OCI-LY1 (cell line): ENCODE results near the gene SH3YL1.

Source experiments
- H2AFZ ChIP-seq: fragments of 200-600 bp; sonication (generic), shearing (Covaris generic); 2 replicates; pipeline ENCODE4 v1.6.0; 2014; ENCODE audit warnings: antibody characterized with exemption, mild to moderate bottlenecking, low read length
- H3F3A ChIP-seq: fragments of 200-600 bp; sonication (generic), shearing (Covaris generic); 2 replicates; pipeline ENCODE4 v1.6.0; 2014; ENCODE audit warnings: mild to moderate bottlenecking, antibody characterized with exemption, low read length, moderate library complexity; ENCODE audit not compliant: insufficient read depth
- H3K27ac ChIP-seq: fragments of 200-600 bp; sonication (generic); 2 replicates; pipeline ENCODE4 v1.5.1; 2014; ENCODE audit warnings: low read length, mixed run types, mild to moderate bottlenecking, low read depth; ENCODE audit not compliant: poor library complexity, severe bottlenecking
- H3K27me3 ChIP-seq: fragments of 200-600 bp; sonication (generic); 2 replicates; pipeline ENCODE4 v1.6.0; 2014; ENCODE audit warnings: antibody characterized with exemption, mild to moderate bottlenecking, low read length, moderate library complexity; ENCODE audit not compliant: insufficient read depth
- H3K36me3 ChIP-seq: fragments of 200-600 bp; sonication (generic); 2 replicates; pipeline ENCODE4 v1.6.1; 2014; ENCODE audit warnings: mild to moderate bottlenecking, antibody characterized with exemption, low read length, moderate library complexity, mixed read lengths; ENCODE audit not compliant: insufficient read depth
- H3K4me1 ChIP-seq: fragments of 200-600 bp; sonication (generic); 2 replicates; pipeline ENCODE4 v1.5.1; 2014; ENCODE audit warnings: mild to moderate bottlenecking, low read length, moderate library complexity; ENCODE audit not compliant: insufficient read depth, severe bottlenecking
- H3K4me2 ChIP-seq: fragments of 200-600 bp; sonication (generic), shearing (Covaris generic); 2 replicates; pipeline ENCODE4 v1.6.1; 2014; ENCODE audit warnings: low read length
- H3K4me3 ChIP-seq: fragments of 200-600 bp; sonication (generic); 2 replicates; pipeline ENCODE4 v1.5.1; 2014; ENCODE audit warnings: low read length, low read depth, mild to moderate bottlenecking, mixed read lengths; ENCODE audit not compliant: poor library complexity, severe bottlenecking
- H3K79me2 ChIP-seq: fragments of 200-600 bp; shearing (Covaris generic); 2 replicates; pipeline ENCODE4 v1.6.1; 2016; ENCODE audit warnings: mixed run types, low read length, mixed read lengths; ENCODE audit not compliant: insufficient read depth
- H3K9ac ChIP-seq: fragments of 200-600 bp; sonication (generic), shearing (Covaris generic); 2 replicates; pipeline ENCODE4 v1.6.1; 2014; ENCODE audit warnings: mild to moderate bottlenecking, low read length, mixed read lengths
- H3K9me2 ChIP-seq: fragments of 200-600 bp; sonication (generic), shearing (Covaris generic); 2 replicates; pipeline ENCODE4 v1.6.1; 2014; ENCODE audit warnings: low read depth, mild to moderate bottlenecking, low read length, mixed read lengths
- H3K9me3 ChIP-seq: fragments of 200-600 bp; shearing (Covaris generic); 2 replicates; pipeline ENCODE4 v1.6.1; 2014; ENCODE audit warnings: low read length, mixed read lengths
- H4K20me1 ChIP-seq: fragments of 200-600 bp; sonication (generic), shearing (Covaris generic); 2 replicates; pipeline ENCODE4 v1.6.0; 2016; ENCODE audit warnings: mild to moderate bottlenecking, low read length; ENCODE audit not compliant: insufficient read depth
- EZH2 ChIP-seq: fragments of 200-600 bp; sonication (generic), shearing (Covaris generic); IDR thresholded peaks from 2 replicates; pipeline ENCODE4 v1.8.0; 2017; ENCODE audit warnings: borderline replicate concordance, mixed run types, mild to moderate bottlenecking, antibody characterized with exemption, low read length, moderate library complexity, mixed read lengths
- TF ChIP-seq, protein P1 (sequence below): fragments of 200-600 bp; sonication (generic), shearing (Covaris generic); IDR thresholded peaks from 2 replicates; pipeline ENCODE4 v1.5.1; 2017; ENCODE audit warnings: mild to moderate bottlenecking, antibody characterized with exemption, low read length, moderate library complexity, mixed read lengths

Gene SH3YL1

GRCh38 chr2:282371-283263, 18.8 kb upstream of the SH3YL1 start:
- H3K27me3 ChIP-seq: no peaks in the 10 kb centered on the region
- peaks cover 49% of the 10 kb centered on the region for H3K36me3 ChIP-seq
- TF ChIP-seq EZH2: no peak
- TF ChIP-seq, protein P1, sequence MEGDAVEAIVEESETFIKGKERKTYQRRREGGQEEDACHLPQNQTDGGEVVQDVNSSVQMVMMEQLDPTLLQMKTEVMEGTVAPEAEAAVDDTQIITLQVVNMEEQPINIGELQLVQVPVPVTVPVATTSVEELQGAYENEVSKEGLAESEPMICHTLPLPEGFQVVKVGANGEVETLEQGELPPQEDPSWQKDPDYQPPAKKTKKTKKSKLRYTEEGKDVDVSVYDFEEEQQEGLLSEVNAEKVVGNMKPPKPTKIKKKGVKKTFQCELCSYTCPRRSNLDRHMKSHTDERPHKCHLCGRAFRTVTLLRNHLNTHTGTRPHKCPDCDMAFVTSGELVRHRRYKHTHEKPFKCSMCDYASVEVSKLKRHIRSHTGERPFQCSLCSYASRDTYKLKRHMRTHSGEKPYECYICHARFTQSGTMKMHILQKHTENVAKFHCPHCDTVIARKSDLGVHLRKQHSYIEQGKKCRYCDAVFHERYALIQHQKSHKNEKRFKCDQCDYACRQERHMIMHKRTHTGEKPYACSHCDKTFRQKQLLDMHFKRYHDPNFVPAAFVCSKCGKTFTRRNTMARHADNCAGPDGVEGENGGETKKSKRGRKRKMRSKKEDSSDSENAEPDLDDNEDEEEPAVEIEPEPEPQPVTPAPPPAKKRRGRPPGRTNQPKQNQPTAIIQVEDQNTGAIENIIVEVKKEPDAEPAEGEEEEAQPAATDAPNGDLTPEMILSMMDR: no peak

GRCh38 chr2:281381-281780, 17.5 kb upstream of the SH3YL1 start:
- no peaks in the 10 kb centered on the region for H3K4me1 ChIP-seq
- no peak overlapping the region for H3K9ac ChIP-seq
- no peak overlapping the region for H3K27ac ChIP-seq
- no peaks in the 10 kb centered on the region for H3K9me3 ChIP-seq
- no peaks in the 10 kb centered on the region for H3K27me3 ChIP-seq
- H3K4me2 ChIP-seq: no peak overlapping the region
- no peaks in the 10 kb centered on the region for H3K9me2 ChIP-seq
- H3K36me3 ChIP-seq: peaks cover 62% of the 10 kb centered on the region
- H3F3A ChIP-seq: no peaks in the 10 kb centered on the region
- H3K79me2 ChIP-seq: no peaks in the 10 kb centered on the region
- no peak overlapping the region for H2AFZ ChIP-seq
- H4K20me1 ChIP-seq: no peaks in the 10 kb centered on the region
- H3K4me3 ChIP-seq: no peak overlapping the region
- no peak for TF ChIP-seq EZH2
- TF ChIP-seq, protein P1: no peak

More at GRCh38 chr2:282371-283263, 18.8 kb upstream of the SH3YL1 start:
- Histone ChIP-seq H4K20me1 (no peaks in the 10 kb centered on the region), H3F3A (no peaks in the 10 kb centered on the region), H3K27ac (no peak overlapping the region), H3K4me3 (no peak overlapping the region), H3K4me1 (no peaks in the 10 kb centered on the region), H3K9me3 (no peaks in the 10 kb centered on the region), H3K9me2 (no peaks in the 10 kb centered on the region), H3K4me2 (no peak overlapping the region), H2AFZ (no peak overlapping the region), H3K79me2 (no peaks in the 10 kb centered on the region), H3K9ac (no peak overlapping the region)

DNA sequence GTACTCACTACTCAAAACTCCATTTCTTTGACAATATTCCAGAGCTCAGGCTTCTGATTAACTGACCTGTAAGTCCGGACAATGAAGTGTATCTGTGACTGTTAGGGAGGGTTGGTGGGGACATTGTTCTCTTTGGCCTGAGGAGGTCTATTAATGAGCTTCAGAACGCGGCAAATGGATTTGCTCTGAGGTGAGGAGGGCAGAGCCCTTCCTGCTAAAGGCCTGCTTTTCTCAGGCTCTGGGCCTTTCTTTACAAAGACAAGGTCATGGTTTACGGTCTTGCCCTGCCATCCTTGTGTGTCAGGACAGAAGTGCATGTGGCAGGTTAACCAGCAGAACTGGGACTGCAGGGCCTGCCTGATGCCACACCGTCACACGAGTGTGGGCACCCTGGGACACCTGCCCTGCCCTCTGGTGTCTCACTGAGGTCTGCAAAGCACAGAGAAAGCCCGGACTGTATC, 16.8 kb upstream of the SH3YL1 start:
- Histone ChIP-seq H3F3A (no peaks in the 10 kb centered on the region), H3K9me2 (no peaks in the 10 kb centered on the region), H3K36me3 (peaks cover 69% of the 10 kb centered on the region), H3K4me1 (no peaks in the 10 kb centered on the region), H2AFZ (no peak overlapping the region), H3K9me3 (no peaks in the 10 kb centered on the region), H3K4me3 (no peak overlapping the region), H3K27ac (no peak overlapping the region), H3K27me3 (no peaks in the 10 kb centered on the region), H3K9ac (no peak overlapping the region), H3K79me2 (no peaks in the 10 kb centered on the region; the same call in 1 of the 2 replicates), H4K20me1 (no peaks in the 10 kb centered on the region; the same call in 1 of the 2 replicates), H3K4me2 (no peak overlapping the region)
- TF ChIP-seq, protein P1: no peak
- no peak for TF ChIP-seq EZH2
